DOHH2 (cell line): ENCODE measurements around the gene ADCY1.

Experiments
- H3F3A ChIP-seq: fragments of 200-600 bp; sonication (generic), shearing (Covaris generic); 2 replicates; pipeline ENCODE4 v1.6.0; 2016; ENCODE audit warnings: antibody characterized with exemption, mild to moderate bottlenecking; ENCODE audit not compliant: control insufficient read depth, insufficient read depth
- H3K27ac ChIP-seq: fragments of 200-600 bp; sonication (generic); 2 replicates; pipeline ENCODE4 v1.5.1; 2014; ENCODE audit warnings: low read depth, mild to moderate bottlenecking, low read length, moderate library complexity
- H3K27me3 ChIP-seq: fragments of 200-600 bp; sonication (generic); 2 replicates; pipeline ENCODE4 v1.6.1; 2014; ENCODE audit warnings: mild to moderate bottlenecking, low read length, mixed read lengths; ENCODE audit not compliant: control insufficient read depth
- H3K36me3 ChIP-seq: fragments of 200-600 bp; sonication (generic); 2 replicates; pipeline ENCODE4 v1.6.1; 2014; ENCODE audit warnings: mild to moderate bottlenecking, low read length, moderate library complexity, mixed read lengths; ENCODE audit not compliant: control insufficient read depth
- H3K4me1 ChIP-seq: fragments of 200-600 bp; sonication (generic); 2 replicates; pipeline ENCODE4 v1.6.1; 2014; ENCODE audit warnings: mild to moderate bottlenecking, low read length, mixed read lengths; ENCODE audit not compliant: control insufficient read depth
- H3K4me2 ChIP-seq: fragments of 200-600 bp; sonication (generic); 2 replicates; pipeline ENCODE4 v1.6.0; 2014; ENCODE audit warnings: mild to moderate bottlenecking, low read length, moderate library complexity
- H3K4me3 ChIP-seq: fragments of 200-600 bp; sonication (generic); 2 replicates; pipeline ENCODE4 v1.5.1; 2014; ENCODE audit warnings: mild to moderate bottlenecking, low read length, mixed read lengths
- H3K79me2 ChIP-seq: fragments of 200-600 bp; sonication (generic); 2 replicates; pipeline ENCODE4 v1.6.1; 2014; ENCODE audit warnings: mild to moderate bottlenecking, low read length, mixed read lengths; ENCODE audit not compliant: control insufficient read depth
- H3K9me2 ChIP-seq: fragments of 200-600 bp; sonication (generic); replicated peaks from 2 replicates; pipeline ENCODE4 v1.6.1; 2014; ENCODE audit warnings: mild to moderate bottlenecking, low read length, mixed read lengths; ENCODE audit not compliant: control insufficient read depth
- H3K9me3 ChIP-seq: fragments of 200-600 bp; sonication (generic); 2 replicates; pipeline ENCODE4 v1.6.1; 2014; ENCODE audit warnings: antibody characterized with exemption, low read length, mixed read lengths; ENCODE audit not compliant: control insufficient read depth, insufficient read depth
- H4K20me1 ChIP-seq: fragments of 200-600 bp; sonication (generic); 2 replicates; pipeline ENCODE4 v1.6.0; 2014; ENCODE audit warnings: low read depth, mild to moderate bottlenecking, antibody characterized with exemption, low read length, moderate library complexity; ENCODE audit not compliant: control insufficient read depth, insufficient read depth
- CTCF ChIP-seq: fragments of 200-600 bp; sonication (generic); IDR thresholded peaks from one replicate; pipeline ENCODE4 v1.5.1; 2014; ENCODE audit warnings: antibody characterized with exemption, mild to moderate bottlenecking, low read depth, low read length; ENCODE audit not compliant: poor library complexity, severe bottlenecking
- EZH2phosphoT487 ChIP-seq: fragments of 200-600 bp; sonication (generic); IDR thresholded peaks from 2 replicates; pipeline ENCODE4 v1.6.1; 2017; ENCODE audit warnings: borderline replicate concordance, mild to moderate bottlenecking, antibody characterized with exemption, low read length, moderate library complexity, mixed read lengths

ADCY1 gene

GRCh38 chr7:45609180-45609579, 35.0 kb downstream of the ADCY1 start:
- TF ChIP-seq EZH2phosphoT487 = no peak
- no peak for TF ChIP-seq CTCF
- no peak overlapping the region for H3K27ac ChIP-seq
- H4K20me1 ChIP-seq = no peaks in the 10 kb centered on the region
- peaks cover 18% of the 10 kb centered on the region; the same call in 1 of the 2 replicates for H3K9me3 ChIP-seq
- no peak overlapping the region for H3K4me2 ChIP-seq
- no peak overlapping the region for H3K4me3 ChIP-seq
- no peaks in the 10 kb centered on the region for H3K36me3 ChIP-seq
- no peaks in the 10 kb centered on the region for H3K79me2 ChIP-seq
- H3K4me1 ChIP-seq = no peaks in the 10 kb centered on the region
- no peaks in the 10 kb centered on the region for H3K9me2 ChIP-seq
- H3K27me3 ChIP-seq = no peaks in the 10 kb centered on the region
- no peaks in the 10 kb centered on the region for H3F3A ChIP-seq

GRCh38 chr7:45610019-45610418, 35.9 kb downstream of the ADCY1 start:
- no peaks in the 10 kb centered on the region for H3K36me3 ChIP-seq
- H3K27ac ChIP-seq = no peak overlapping the region
- H3K4me2 ChIP-seq = no peak overlapping the region
- no peaks in the 10 kb centered on the region for H3F3A ChIP-seq
- TF ChIP-seq CTCF (no peak), EZH2phosphoT487 (no peak)
- no peak overlapping the region for H3K4me3 ChIP-seq
- no peaks in the 10 kb centered on the region for H3K79me2 ChIP-seq
- H3K9me3 ChIP-seq = peaks cover 18% of the 10 kb centered on the region; the same call in 1 of the 2 replicates
- H4K20me1 ChIP-seq = no peaks in the 10 kb centered on the region
- H3K9me2 ChIP-seq = no peaks in the 10 kb centered on the region
- H3K4me1 ChIP-seq = no peaks in the 10 kb centered on the region
- no peaks in the 10 kb centered on the region for H3K27me3 ChIP-seq

GRCh38 chr7:45610660-45611299, 36.6 kb downstream of the ADCY1 start:
- TF ChIP-seq EZH2phosphoT487 (no peak), CTCF (no peak)
- Histone ChIP-seq H3K4me2 (no peak overlapping the region), H3F3A (no peaks in the 10 kb centered on the region), H3K9me3 (peaks cover 18% of the 10 kb centered on the region; the same call in 1 of the 2 replicates), H3K27ac (no peak overlapping the region), H3K4me3 (no peak overlapping the region), H3K9me2 (no peaks in the 10 kb centered on the region), H3K4me1 (no peaks in the 10 kb centered on the region), H3K27me3 (no peaks in the 10 kb centered on the region), H3K79me2 (no peaks in the 10 kb centered on the region), H4K20me1 (no peaks in the 10 kb centered on the region), H3K36me3 (no peaks in the 10 kb centered on the region)
